Measurements from ENCODE around the gene EXOSC3.
"Not testable (repeated sequence)": the region's sequence is repeated elsewhere in the genome, so short reads cannot be mapped to it uniquely, and the experiment has no call there.

Gene EXOSC3

DNA sequence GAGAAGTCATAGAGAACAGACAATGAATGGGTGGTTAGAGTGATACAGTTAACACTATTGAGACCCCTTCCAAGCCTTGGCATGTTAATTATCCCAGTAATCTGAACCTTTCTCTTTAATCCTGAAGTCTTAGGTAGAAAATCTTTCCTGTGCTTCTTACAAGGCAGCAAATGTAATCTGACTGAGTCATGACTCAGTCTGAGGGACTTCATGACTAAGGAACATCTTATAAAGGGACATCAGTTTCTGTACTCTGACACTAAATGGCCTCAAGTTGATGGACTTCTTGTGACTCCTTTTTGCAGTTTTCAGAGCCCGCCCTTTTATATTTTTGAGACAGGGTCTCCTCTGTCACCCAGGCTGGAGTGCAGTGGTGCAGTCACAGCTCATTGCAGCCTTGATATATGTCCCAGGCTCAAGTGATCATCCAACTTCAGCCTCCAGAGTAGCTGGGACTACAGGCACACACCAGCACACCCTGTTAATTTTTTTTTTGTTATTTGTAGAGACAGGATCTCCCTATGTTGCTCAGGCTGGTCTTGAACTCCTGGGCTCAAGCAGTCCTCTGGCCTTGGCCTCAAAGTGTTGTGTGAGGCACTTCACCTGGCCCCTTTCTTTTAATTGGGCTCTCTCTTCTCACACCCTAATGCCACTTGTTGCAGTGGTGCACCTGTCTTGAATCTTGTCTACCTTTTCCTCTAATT lies 9.5 kb downstream of the EXOSC3 start:
- DNase-seq (ENCODE audit: low read depth), result no peak

DNA sequence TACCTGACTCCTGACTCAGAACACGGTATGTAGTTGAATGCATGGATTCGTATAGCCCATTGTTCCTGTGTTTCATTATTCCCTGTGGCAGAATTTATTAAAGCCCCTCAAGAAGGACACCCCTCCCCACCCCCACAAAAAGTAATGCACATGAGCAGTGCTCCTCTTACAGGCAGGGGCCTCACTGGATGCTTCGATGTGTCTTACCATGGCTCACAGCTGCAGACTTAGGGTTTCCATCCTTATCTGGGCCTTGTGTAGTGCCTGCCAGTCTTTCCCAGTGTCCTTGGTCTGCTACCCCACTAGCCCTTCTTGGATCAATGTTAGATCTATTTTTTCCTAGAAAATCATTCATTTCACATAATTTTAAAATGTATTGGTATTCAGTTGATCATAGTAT lies 14.9 kb downstream of the EXOSC3 start:
- no peak for DNase-seq (ENCODE audit: low read depth)

DNA sequence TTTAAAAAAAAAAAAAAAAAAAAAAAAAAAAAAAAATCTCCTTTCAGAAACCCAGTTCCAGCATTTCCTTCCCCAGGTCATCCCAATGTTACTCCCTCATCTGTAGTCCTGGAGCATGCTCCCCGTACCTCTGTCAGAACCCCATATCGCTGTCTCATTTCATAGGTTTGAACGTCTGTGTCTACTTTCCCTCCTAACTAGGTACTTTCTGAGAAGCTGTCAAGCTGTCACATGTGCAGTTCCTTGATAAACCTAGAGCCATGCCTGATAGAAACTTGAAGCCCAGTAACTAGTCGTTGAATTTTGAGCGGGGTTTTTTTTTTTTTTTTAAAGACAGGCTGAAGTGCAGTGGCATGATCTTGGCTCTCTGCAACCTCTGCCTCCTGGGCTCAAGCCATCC lies 15.6 kb downstream of the EXOSC3 start:
- no peak for DNase-seq (ENCODE audit: low read depth)

DNA sequence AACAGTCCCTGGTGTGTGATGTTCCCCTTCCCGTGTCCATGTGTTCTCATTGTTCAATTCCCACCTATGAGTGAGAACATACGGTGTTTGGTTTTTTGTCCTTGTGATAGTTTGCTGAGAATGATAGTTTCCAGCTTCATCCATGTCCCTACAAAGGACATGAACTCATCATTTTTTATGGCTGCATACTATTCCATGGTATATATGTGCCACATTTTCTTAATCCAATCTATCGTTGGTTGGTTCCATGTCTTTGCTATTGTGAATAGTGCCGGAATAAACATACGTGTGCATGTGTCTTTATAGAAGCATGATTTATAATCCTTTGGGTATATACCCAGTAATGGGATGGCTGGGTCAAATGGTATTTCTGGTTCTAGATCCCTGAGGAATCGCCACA lies 19.6 kb downstream of the EXOSC3 start:
- not testable (repeated sequence) for DNase-seq (ENCODE audit: low read depth)

DNA sequence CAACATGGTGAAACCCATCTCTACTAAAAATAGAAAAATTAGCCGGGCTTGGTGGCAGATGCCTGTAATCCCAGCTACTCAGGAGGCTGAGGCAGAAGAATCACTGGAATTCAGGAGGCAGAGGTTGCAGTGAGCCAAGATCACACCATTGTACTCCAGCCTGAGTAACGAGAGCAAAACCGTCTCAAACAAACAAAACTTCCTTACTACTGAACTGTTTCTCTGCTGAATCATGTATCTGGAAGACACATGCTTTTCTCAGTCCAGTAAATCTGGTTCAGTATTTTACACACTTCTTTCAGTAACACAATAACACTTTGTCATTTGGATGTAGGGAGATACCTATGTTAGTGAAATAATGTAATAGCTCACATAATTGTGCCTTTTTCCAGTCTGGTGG lies 23.4 kb downstream of the EXOSC3 start:
- DNase-seq (ENCODE audit: low read depth), result no peak

DNA sequence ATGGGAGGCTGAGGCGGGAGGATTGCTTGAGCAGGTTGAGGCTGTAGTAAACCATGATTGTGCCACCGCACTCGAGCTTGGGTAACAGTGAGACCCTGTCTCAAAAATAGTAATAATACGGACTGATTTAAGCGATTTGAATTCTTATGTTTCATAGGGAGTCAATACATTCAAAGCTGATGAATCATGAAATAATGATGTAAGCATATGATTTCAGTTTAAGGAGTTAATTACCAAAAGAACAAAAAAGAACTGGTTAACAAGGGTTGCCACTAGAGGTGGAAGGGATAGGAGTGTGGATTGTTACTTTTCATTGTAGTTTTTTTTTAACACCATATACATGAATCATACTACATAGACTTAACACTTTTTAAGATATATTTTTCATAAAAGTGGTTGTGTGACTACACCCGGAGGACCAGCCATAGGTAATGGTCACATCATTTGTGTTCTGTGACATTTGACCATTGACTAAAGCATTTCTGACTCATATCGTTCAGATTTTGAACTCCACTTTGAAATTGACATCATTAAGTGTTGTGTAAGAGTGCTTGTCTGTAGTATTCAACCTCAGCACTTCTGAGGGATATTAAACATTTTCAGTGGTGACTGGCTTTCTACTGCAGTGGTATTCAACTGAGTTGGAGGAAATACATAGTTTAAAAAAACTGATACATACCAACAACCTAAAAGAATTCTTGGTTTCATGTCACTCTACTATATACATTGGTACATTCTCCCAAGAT lies 24.3 kb downstream of the EXOSC3 start:
- no peak for DNase-seq (ENCODE audit: low read depth)

DNA sequence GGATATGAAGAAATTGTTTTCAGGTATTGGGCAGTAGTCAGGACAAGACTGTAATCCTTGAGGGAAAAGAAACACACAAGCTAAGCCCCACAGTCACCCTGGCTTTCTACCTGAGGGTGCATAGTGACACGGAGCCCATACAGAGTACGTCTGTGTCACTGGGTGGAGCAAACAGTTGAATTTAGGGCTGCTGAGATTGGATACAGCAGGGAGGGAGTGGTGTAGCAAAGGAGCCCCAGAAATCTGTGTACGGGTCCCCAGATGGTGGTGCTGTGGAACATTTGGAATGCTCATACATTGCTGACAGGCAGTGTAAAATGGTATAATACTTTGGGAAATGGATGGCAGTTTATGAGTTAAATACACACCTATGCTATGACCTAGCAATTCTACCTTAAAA lies 26.1 kb downstream of the EXOSC3 start:
- DNase-seq (ENCODE audit: low read depth), result no peak

DNA sequence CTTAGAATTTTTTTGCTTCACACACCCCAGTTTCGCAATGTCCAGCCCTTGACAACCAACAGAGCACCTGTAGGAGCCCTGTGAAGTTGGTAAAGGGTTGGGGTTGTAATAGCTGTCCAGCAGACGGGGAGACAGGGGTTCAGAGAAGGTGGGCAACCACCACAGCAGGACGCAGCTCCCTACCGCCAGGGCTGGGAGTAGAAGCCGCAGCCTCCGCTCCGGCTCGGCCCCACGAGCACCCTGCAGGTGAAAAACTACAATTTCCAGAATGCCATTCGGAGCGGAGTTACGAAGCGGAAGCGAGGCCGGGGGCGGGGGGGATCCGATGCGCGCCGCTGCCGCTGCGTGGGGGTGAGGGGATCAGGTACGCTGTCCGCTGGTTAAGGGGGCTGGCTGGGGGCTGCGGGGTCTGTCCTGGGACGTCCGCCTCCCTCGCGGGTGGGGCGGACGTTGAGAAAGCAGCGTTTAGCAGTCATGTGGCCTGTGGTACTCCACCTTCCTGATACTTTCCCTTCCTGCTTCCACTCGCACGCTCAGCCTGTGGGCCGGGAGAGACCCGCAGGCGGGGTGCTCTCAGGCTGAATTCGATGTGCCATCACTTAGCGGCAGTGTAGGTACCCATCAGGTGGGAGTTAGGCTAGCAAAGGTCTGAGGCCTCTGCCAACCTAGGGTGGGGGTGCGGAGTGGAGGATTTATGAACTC lies 31.2 kb downstream of the EXOSC3 start, which contains the start of gene TRMT10B:
TRMT10B (plus strand) TSS at position 317 of the 702 bp plus-strand sequence. CDS start 8,127 bp downstream, outside the sequence.
- DNase-seq (ENCODE audit: low read depth), result peak; percentile 61

DNA sequence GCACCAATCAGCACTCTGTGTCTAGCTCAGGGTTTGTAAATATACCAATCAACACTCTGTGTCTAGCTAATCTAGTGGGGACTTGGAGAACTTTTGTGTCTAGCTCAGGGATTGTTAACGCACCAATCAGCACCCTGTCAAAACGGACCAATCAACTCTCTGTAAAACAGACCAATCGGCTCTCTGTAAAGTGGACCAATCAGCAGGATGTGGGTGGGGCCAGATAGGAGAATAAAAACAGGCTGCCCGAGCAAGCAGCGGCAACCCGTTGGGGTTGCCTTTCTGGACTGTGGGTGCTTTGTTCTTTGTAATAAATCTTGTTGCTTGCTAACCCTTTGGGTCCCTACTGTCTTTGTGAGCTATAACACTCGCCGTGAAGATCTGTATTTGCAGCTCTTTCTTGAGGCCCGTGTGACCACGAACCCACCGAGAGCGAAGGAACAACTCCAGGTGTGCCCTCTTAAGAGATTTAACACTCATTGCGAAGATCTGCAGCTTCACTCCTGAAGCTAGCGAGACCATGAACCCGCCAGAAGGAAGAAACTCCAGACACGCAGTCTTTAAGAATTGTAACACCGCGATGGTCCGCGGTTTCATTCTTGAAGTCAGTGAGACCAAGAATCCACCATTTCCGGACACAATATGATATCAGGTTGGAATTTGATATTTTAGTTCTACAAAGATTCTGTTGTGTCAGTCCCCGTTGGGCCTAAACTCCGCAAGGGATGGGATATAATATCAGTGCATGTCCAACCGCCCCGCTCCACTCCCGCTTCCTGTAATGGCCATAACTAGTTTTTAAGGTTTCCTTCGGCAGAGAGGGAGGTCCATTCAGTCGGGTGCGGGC lies 32.0 kb downstream of the EXOSC3 start:
- no peak for DNase-seq (ENCODE audit: low read depth)

DNA sequence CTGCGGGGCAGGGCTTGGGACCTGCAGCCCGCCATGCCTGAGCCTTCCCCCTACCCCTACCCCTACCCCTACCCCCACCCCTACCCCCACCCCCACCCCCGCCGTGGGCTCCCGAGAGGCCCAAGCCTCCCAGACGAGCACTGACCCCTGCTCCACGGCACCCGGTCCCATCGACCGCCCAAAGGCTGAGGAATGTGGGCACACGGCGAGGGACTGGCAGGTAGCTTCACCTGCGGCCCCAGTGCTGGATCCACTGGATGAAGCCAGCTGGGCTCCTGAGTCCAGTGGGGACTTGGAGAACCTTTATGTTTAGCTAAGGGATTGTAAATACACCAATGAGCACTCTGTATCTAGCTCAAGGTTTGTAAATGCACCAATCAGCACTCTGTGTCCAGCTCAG lies 32.8 kb downstream of the EXOSC3 start:
- DNase-seq (ENCODE audit: low read depth), result not testable (repeated sequence)

DNA sequence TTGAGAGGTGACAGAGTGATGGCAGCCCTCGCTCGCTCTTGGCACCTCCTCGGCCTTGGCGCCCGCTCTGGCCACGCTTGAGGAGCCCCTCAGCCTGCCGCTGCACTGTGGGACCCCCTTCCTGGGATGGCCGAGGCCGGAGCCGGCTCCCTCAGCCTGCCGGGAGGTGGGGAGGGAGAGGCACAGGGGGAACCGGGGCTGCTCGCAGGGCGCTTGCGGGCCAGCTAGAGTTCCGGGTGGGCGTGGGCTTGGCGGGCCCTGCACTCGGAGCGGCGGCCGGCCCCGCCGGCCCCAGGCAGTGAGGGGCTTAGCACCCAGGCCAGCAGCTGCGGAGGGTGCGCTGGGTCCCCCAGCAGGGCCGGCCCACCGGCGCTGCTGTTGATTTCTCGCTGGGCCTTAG lies 33.2 kb downstream of the EXOSC3 start:
- DNase-seq (ENCODE audit: low read depth), result not testable (repeated sequence)

DNA sequence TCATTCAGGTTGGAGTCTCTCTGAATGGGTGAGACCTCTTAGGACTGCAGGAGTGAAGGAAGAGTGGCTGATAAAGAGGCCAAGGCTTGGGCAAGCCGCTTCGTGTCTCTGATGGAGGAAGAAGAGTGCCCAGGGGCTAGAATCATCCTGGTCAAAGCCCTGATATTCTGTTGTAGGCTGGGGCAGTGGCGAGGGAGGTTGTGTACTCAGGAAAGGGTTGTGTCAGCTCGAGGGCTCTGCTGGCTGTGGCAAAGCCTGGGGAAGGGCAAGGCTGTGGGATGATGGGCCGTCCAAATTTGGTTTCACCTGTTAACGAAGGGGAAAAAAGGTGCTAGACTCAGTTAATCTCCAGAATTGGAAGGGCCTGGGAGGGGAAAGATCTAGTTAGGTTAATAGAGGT lies 33.7 kb downstream of the EXOSC3 start:
- no peak for DNase-seq (ENCODE audit: low read depth)

DNA sequence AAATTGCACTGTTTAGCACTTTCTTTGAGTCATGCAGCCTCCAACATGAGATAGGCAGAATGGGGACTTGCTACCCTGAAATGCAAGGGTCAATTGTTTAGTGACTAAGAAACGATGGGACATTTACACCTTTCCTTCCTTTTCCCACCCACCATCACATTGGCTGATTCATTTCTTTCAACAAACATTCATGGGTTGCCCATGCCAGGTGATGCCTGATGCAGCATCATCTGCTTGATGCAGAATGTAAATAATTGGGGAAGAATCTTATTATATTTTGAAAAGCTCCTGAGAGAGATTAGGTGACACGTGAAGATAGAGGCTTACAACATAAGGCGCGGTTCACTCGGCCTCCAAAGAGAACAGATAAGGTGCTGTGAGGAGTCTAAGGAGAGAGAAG lies 35.7 kb downstream of the EXOSC3 start:
- DNase-seq (ENCODE audit: low read depth), result no peak

DNA sequence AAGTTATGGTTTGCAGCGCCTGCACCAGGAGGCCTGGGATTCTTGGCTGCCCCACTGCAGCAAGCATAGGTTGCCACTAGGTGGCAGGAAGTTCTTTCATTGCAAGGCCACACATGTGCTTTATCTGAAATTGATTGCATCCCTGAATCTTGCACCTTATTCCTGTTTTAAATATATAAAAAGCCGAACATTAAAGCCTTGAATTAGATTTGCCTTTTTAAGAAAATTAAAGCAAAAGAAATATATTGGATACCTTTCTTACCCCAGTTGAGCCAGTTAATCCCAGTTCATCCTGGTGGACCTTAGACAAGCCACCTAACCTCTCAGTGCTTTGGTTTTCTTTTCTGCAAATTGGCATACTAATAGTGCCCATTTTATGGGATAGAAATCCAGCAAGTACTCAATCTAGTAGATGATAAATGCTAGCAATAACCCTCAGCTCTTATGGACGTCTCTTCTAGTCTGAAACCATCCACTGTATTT lies 37.6 kb downstream of the EXOSC3 start:
- peak; percentile 28 for DNase-seq (ENCODE audit: low read depth)

DNA sequence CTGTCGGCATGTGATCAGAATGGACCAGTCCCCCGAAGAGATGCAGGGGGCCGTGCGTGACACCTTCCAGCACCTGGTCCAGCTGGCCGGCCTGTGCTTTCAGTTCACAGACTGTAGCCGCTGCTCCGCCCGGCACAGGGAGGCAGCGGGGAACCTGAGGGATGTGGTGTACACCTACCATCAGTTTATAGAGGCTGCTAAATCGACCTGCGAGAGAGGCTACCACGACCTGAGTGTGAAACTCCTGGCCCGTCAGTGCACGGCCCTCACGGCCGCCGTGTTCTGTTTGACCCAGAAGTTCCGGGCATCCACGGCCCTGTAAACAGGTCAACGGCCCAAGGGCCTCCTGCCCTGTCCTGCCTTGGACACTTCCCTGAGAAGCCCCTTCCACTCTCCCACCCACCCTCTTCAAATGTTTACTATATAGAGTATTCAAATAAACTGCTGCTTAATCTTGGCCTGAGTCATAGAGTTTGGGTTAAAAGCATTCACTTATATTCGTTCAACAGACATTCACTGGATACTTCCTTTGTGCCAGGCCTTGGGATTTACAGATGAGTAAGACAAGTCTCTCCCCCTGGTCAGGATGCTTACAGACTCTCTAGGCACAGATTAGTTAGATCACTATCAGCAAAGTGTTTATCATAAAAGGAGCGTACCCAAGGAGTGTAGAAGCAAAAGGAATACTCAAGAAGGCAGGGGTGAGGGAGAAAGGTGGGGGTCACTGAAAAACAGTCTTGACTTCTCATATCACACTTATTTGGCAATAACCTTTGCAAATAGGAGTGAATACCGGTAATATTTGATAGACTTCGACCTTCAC lies 38.2 kb downstream of the EXOSC3 start:
- no peak for DNase-seq (ENCODE audit: low read depth)

DNA sequence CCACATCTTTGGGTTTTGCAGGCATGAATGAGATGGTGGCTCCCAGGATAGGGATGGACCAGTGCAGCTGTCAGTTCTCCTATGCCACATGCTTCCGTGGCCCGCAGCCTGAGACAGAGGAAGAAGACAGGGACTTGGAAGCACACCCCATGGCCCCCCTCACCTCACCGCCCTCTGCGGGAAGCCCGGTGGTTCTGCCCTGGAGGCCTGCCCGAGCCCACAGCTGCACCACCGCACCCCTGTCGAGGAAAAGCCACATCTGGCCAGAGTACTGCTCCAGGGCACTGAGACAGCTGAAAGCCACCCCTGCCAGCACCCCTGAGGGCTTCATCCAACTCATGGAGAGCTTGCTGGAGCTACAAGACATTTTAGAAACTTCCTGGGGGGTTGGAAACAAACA lies 38.9 kb downstream of the EXOSC3 start:
- no peak for DNase-seq (ENCODE audit: low read depth)

DNA sequence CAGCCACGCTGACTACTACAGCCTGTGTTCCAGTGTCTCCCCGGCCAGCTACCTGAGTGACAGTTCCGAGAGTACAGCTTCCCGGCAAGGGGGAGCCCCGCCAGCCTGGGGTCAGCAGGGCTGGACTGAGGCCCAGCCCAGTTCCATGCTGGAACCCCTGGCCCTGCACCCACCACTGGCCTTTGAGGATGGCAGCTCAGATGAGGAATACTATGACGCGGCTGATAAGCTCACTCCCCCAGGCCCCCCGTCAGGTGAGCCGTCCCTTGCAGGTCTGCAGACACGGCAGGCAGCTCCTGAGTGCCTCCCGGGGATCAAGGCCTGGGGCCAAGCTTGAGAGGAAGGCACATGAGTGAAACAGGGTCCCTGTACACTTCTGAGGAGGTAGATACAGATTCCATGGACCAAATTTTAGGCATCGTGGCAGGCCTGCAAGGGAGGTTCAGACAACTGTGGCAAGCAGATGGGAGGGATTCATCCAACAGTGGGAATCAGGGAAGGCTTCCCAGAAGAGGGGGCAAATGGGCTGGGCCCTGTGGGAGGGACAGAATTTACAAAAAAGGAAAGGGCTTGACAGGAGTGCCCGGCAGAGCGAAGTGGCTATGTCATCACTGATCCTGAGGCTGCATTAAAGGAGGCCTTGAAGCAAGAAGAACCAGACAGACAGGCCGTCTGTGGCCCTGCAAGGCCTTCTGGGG lies 44.1 kb downstream of the EXOSC3 start:
- no peak for DNase-seq (ENCODE audit: low read depth)

DNA sequence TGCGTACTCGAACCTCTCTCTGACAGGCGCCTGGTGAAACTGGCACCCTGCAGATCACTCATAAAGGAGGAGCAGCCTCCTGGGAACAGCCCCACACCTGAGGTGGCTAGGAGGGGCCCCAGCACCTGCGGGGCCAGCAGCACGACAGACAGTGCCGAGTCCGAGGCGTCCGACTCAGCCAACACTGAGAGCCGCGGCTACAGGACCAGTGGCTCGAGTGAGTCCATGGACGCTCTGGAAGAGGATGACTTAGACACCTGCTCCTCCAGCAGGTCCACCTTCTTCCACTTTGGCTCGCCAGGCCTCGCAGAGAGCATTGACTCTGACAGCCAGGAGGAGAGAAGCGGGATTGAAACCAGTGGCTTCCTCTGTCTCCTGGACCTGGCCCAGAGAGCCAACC lies 44.7 kb downstream of the EXOSC3 start:
- no peak for DNase-seq (ENCODE audit: low read depth)

DNA sequence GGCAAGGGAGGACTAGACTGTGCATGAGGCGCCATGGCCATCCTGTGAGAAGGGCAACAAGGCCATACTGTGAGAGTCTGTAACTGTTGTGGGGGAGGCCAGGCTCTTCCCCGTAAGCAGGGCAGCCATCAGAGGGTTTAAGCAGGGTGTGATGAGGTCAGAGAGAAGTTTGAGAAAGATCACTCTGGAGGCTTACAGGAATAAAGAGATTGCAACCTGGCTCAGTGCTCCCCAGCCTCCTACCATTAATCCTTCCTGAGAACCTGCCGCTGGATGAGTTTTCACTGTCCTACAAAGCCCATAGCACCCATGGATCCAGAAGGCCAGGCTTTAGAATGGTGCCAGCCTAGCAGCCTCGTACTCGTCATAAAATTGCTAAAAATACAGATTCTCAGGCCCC lies 45.6 kb downstream of the EXOSC3 start:
- no peak for DNase-seq (ENCODE audit: low read depth)

DNA sequence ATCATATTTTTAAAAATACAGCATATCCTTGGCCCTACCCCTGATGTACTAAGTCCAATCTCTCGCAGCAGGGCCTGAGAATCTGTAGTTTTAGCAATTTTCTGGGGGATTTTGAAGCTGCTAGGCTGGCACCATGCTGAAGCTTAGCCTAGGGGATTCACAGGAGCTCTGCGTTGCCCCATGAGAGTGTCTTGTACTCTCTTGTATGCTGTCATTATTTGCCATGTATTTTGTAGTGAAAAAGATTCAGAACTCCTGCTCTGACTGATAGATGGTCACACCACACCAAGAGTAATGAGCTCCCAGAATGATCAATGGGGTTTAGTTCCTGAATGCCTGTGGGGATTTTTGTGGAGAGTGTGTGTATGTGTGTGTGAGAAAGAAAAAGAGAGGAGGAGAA lies 51.9 kb downstream of the EXOSC3 start:
- no peak for DNase-seq (ENCODE audit: low read depth)

Measured in stimulated activated CD8-positive, alpha-beta memory T cell treated with anti-CD3 and anti-CD28 coated beads, Interleukin-4, amount 100 ng/mL, for 24 hours (primary cell).